ENCODE data around the gene IL16. TPM values are rescaled to one million over a fixed set of nuclear protein-coding genes. Genes with fewer than 3 reads are reported as not detected.
A peak's percentile ranks its signal among the peaks of the same experiment; 100 is the strongest.

Gene IL16
- total and polyA plus RNA-seq, 9 of the 15 experiments (the other 6 are each of a cell fraction or from before 2014, with no cell fraction given), result 1.4 to 18.8 (median 10.6) TPM

- no peak for TF ChIP-seq CBFA2T2 (conservative IDR thresholded peaks at IDR 0.05)
- no peak for TF ChIP-seq SLC30A9 (CRISPR knock-in tag; IDR thresholded peaks at IDR 0.05)
- no peak for TF ChIP-seq ARID3A (IDR thresholded peaks at IDR 0.05; ENCODE audit: borderline replicate concordance, low read depth, low read length)
- TF ChIP-seq PCBP1 (IDR thresholded peaks at IDR 0.05; ENCODE audit: low read depth, low read length, poor library complexity, severe bottlenecking), result no peak
- TF ChIP-seq CEBPG (CRISPR knock-in tag; IDR thresholded peaks at IDR 0.05), result no peak
- 0 out of 4 replicates have a peak, but pooled peaks of 1 of the 2 experiments have one; percentile 16 for TF ChIP-seq CEBPG (tag; conservative IDR thresholded peaks at IDR 0.05 in 1 of 2, IDR thresholded peaks at IDR 0.05 in 1 of 2)
- TF ChIP-seq SOX6 (IDR thresholded peaks at IDR 0.05), result no peak
Observed at GRCh38 chr15:81334768-81335435, 138.2 kb downstream of the IL16 start.

More at GRCh38 chr15:81334768-81335435, 138.2 kb downstream of the IL16 start:
- in situ Hi-C loops (cut with MboI), result no loop called here
- BruUV-seq (replicated peaks), result no TSS peak
- Histone ChIP-seq H3K36me3 (ENCODE audit: control insufficient read depth, insufficient read depth, low read length) (no peaks in the 10 kb centered on the region), H2AFZ (ENCODE audit: low read depth, low read length) (no peak overlapping the region), H4K20me1 (replicated peaks; ENCODE audit: control insufficient read depth, insufficient read depth, low read length) (no peaks in the 10 kb centered on the region), H3K9me1 (ENCODE audit: control insufficient read depth, insufficient read depth, low read length) (no peaks in the 10 kb centered on the region), H3K27ac (ENCODE audit: extremely low read depth, low read depth, low read length) (no peak overlapping the region), H3K4me3 (no peak overlapping the region), H3K9ac (ENCODE audit: insufficient read depth in 1 of 2, low read depth in 2 of 2, low read length in 2 of 2) (0 out of 4 replicates have a peak overlapping the region, but pooled peaks of 1 of the 2 experiments have one; percentile 28), H3K9me3 (replicated peaks; ENCODE audit: control insufficient read depth, insufficient read depth, low read depth, low read length) (no peaks in the 10 kb centered on the region), H3K4me2 (ENCODE audit: insufficient read depth, low read length) (no peak overlapping the region), H3K27me3 (ENCODE audit: control insufficient read depth in 2 of 2, insufficient read depth in 2 of 2, low read length in 2 of 2) (peaks cover 0 to 14% of the 10 kb centered on the region in 2 experiments; a peak in 1 of 5 replicates), H3K4me1 (replicated peaks in 1 of 2; ENCODE audit: control insufficient read depth in 2 of 2, insufficient read depth in 2 of 2, low read length in 2 of 2) (peaks cover 4 to 9% of the 10 kb centered on the region in 2 experiments; a peak in 2 of 5 replicates), H3K79me2 (ENCODE audit: control insufficient read depth, insufficient read depth, low read length) (no peaks in the 10 kb centered on the region)
- FAIRE-seq, result no peak
- POLR2A ChIA-PET, result interaction anchor here (0.6 to 2.2 kb wide), 4 partner anchors 8 to 86 kb away, joined by 3 to 9 read pairs (median 4); partner anchors contain the start of gene STARD5
- no peak for ATAC-seq
- DNase-seq (ENCODE audit: extremely low read depth in 1 of 4, low spot score in 3 of 4), result no peak
- CTCF ChIA-PET (ENCODE audit: low intra/inter-chr PET ratio), result interaction anchor here (0.9 kb wide), 1 partner anchor 357 kb away, joined by 4 read pairs; no protein-coding TSS in a partner anchor
- WGBS (ENCODE audit: insufficient coverage, low coverage, missing lambda C conversion rate), result 32% methylated on average over 9 of the region's 10 CpGs
- intact Hi-C loops (cut with micrococcal nuclease), result loop anchor here (1.0 kb wide), 1 partner anchor 60 kb away; no protein-coding TSS in a partner anchor
